ENCODE data around the gene SUMO3. TPM values are rescaled to one million over a fixed set of nuclear protein-coding genes. Genes with fewer than 3 reads are reported as not detected.

SUMO3 gene
- total RNA-seq, 3 donors from 2014 or later: 64.2 to 64.8 (median 64.4) TPM

GRCh38 chr21:44855572-44855971, 37.7 kb upstream of the SUMO3 start:
- Histone ChIP-seq H3K27ac (no peak overlapping the region), H3K4me1 (peaks cover 4 to 11% of the 10 kb centered on the region in 2 donors), H3K36me3 (peaks cover 12% of the 10 kb centered on the region), H3K4me3 (no peak overlapping the region), H3K9me3 (no peaks in the 10 kb centered on the region), H3K27me3 (no peaks in the 10 kb centered on the region)
- intact Hi-C loops (cut with DNase I; ENCODE audit: low total_unique reads): no loop called here
- TF ChIP-seq POLR2AphosphoS5 (IDR thresholded peaks at IDR 0.05) (no peak), POLR2A (IDR thresholded peaks at IDR 0.05) (no peak)
- TF ChIP-seq, protein P1, sequence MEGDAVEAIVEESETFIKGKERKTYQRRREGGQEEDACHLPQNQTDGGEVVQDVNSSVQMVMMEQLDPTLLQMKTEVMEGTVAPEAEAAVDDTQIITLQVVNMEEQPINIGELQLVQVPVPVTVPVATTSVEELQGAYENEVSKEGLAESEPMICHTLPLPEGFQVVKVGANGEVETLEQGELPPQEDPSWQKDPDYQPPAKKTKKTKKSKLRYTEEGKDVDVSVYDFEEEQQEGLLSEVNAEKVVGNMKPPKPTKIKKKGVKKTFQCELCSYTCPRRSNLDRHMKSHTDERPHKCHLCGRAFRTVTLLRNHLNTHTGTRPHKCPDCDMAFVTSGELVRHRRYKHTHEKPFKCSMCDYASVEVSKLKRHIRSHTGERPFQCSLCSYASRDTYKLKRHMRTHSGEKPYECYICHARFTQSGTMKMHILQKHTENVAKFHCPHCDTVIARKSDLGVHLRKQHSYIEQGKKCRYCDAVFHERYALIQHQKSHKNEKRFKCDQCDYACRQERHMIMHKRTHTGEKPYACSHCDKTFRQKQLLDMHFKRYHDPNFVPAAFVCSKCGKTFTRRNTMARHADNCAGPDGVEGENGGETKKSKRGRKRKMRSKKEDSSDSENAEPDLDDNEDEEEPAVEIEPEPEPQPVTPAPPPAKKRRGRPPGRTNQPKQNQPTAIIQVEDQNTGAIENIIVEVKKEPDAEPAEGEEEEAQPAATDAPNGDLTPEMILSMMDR (IDR thresholded peaks at IDR 0.05): no peak
- peak in 1 of 2 donors; percentile 43 for DNase-seq (ENCODE audit: low spot score in 2 of 2)

DNA sequence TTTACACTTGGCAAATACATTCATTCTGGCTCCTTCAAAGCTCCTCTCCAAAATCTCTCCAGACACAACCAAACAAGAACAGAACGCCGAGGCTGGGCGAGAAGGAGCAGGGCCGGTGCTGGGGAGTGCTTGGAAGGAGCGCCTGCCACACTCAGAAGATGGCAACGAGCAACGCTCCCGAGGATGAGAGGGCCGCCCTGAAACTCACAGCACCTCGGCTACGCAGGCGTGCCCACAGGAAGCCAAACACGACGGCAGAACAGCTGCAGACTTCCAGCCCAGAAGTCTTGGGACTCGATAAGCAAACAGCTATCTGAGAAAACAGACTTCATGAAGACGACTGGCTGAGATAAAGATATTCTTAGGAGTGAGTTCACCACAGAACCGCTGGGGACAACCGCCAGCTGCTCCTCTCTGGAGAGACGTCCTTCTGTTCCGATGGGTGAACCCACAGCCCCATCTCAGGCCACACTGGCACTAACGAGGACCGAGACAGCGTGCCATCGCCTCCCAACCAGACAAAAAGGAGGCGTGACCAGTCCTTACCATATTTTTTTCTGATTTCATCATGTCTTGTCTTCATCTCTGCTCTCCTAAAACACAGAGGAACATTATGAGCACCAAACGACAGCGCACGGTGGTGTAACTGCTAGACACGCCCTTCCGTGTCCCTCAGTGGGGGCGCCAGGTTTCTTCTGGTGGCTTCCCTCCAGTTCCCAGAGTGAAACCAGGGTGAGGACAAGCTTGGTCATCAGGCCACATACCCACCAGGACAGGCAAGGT, 37.0 kb upstream of the SUMO3 start:
- TF ChIP-seq POLR2AphosphoS5 (IDR thresholded peaks at IDR 0.05) (no peak), POLR2A (IDR thresholded peaks at IDR 0.05) (no peak)
- TF ChIP-seq, protein P1 (IDR thresholded peaks at IDR 0.05): no peak
- Histone ChIP-seq H3K27ac (no peak overlapping the region), H3K4me3 (no peak overlapping the region), H3K36me3 (peaks cover 13% of the 10 kb centered on the region), H3K27me3 (no peaks in the 10 kb centered on the region), H3K4me1 (peaks cover 4 to 11% of the 10 kb centered on the region in 2 donors), H3K9me3 (no peaks in the 10 kb centered on the region)
- peak in 1 of 2 donors; percentile 44 for DNase-seq (ENCODE audit: low spot score in 2 of 2)
- intact Hi-C loops (cut with DNase I; ENCODE audit: low total_unique reads): no loop called here

- H3K4me3 ChIP-seq: no peak overlapping the region
- TF ChIP-seq POLR2AphosphoS5 (IDR thresholded peaks at IDR 0.05): no peak
- TF ChIP-seq POLR2A (IDR thresholded peaks at IDR 0.05): no peak
- TF ChIP-seq, protein P1 (IDR thresholded peaks at IDR 0.05): no peak
- no peak overlapping the region for H3K27ac ChIP-seq
- peaks cover 14% of the 10 kb centered on the region for H3K36me3 ChIP-seq
- no peaks in the 10 kb centered on the region for H3K9me3 ChIP-seq
- H3K27me3 ChIP-seq: no peaks in the 10 kb centered on the region
- peak in 1 of 2 donors; percentile 25 for DNase-seq (ENCODE audit: low spot score in 2 of 2)
- H3K4me1 ChIP-seq: peaks cover 4 to 11% of the 10 kb centered on the region in 2 donors
- intact Hi-C loops (cut with DNase I; ENCODE audit: low total_unique reads): no loop called here
Measured at GRCh38 chr21:44854391-44854663, 36.5 kb upstream of the SUMO3 start.

DNA sequence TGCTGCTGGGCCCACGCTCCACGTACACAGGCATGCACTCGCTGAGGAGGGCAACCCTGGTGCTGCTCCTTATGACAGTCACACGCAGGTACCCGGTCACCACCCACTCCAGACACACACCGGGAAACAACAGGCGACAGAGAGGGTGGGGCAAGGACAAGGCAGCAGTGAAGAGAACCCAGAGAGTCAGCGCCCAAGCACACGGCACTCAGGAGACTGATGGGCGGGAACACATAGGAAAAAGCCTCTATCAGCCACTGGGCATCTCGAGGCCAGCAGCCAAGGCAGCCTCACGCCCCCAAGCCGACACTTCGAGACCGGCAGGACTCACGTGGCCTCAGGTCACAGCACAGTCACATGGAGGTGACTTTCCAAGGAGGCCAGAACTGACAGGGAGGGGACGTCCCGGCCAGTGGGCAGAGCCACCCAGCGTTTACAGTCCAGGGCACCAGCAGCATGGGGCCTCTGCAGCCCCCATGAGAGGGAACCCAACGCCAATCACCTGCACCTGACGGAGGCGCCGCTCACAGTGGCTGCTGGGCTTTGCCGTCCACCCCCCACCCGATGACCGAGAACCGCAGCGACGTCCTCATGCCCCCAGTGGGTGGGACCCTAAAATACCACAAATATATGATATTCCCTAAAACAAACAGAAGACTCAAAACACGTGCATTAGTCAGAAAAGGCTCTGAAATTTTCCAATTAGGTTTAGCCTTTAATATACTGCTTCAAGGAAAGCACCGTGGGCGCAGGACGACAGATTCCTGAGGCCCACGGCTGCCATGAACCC, 35.9 kb upstream of the SUMO3 start:
- peak in 1 of 2 donors; percentile 46 for DNase-seq (ENCODE audit: low spot score in 2 of 2)
- no peak overlapping the region for H3K4me3 ChIP-seq
- TF ChIP-seq POLR2A (IDR thresholded peaks at IDR 0.05): no peak
- no peak for TF ChIP-seq POLR2AphosphoS5 (IDR thresholded peaks at IDR 0.05)
- TF ChIP-seq, protein P1 (IDR thresholded peaks at IDR 0.05): no peak
- peaks cover 17% of the 10 kb centered on the region for H3K36me3 ChIP-seq
- peaks cover 4 to 9% of the 10 kb centered on the region in 2 donors for H3K4me1 ChIP-seq
- intact Hi-C loops (cut with DNase I; ENCODE audit: low total_unique reads): no loop called here
- H3K9me3 ChIP-seq: no peaks in the 10 kb centered on the region
- no peak overlapping the region for H3K27ac ChIP-seq
- H3K27me3 ChIP-seq: no peaks in the 10 kb centered on the region
